ENCODE data around the gene EPB41L1. TPM values are rescaled to one million over a fixed set of nuclear protein-coding genes. Genes with fewer than 3 reads are reported as not detected.
A peak's percentile ranks its signal among the peaks of the same experiment; 100 is the strongest.

The EPB41L1 gene
- total RNA-seq (2014; rRNA removed; shearing (Covaris generic)) = 6.0 and 9.8 TPM in 2 replicates
- 26.8 and 39.1 TPM in 2 replicates for polyA plus RNA-seq (2015; cell fraction: cytosol; rRNA removed)
- polyA plus RNA-seq (2015; cell fraction: nucleus; rRNA removed) = 7.1 and 7.6 TPM in 2 replicates

DNA sequence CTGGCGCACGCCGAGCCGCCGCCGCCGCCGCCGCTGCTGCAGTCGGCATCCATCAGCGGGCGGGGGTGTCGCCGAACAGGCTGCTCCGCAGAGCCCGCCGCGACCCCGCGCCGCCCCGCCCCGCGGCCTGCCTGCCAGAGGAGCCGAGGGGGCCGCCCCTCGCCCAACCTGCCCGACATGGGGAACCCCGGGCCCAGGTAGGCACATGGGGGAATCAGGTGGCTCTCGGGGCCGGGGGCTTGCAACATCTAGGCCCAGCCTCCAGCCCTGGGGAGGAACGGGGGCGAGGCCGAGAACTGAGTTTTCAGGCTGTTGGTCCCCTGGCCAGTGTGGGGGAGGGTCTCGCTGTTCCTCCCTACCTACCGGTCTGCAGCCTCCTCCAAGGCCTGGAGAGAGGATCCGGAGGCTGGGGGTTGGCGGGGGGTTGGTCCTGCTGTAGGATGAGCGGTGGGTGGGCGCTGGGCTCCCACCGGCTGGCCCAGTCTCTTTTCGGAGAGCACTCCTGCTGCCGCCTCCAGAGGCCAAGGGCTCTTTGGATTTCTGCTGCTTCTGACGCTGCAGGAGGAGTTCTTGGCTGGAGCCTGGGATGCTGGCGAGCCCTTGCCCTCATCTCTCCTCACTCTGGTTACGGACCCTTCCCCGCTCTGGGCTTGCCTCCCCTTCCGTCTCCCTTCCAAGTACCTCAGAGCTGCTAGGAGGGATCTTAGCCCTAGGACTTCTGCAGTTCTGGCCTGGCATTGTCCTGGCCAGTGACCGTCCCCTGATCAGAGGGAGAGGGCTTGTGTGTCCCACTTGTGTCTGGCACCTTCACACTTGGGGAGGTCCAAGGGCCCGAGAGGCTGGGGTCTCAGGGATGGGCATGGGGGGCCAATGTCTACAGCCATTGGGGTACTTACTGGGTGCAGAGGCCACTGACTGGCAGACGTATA, at the start of gene EPB41L1:
TSS of gene EPB41L1 (plus strand) at position 41 of the 929 bp plus-strand sequence. CDS start 19,038 bp downstream, outside the sequence.
- in situ Hi-C loops (cut with HindIII; ENCODE audit: low pct_unique_long_range_greater_than_20kb, low sequenced_read_pairs) = no loop called here
- no peak for DNase-seq (ENCODE audit: low read depth, low spot score)

DNA sequence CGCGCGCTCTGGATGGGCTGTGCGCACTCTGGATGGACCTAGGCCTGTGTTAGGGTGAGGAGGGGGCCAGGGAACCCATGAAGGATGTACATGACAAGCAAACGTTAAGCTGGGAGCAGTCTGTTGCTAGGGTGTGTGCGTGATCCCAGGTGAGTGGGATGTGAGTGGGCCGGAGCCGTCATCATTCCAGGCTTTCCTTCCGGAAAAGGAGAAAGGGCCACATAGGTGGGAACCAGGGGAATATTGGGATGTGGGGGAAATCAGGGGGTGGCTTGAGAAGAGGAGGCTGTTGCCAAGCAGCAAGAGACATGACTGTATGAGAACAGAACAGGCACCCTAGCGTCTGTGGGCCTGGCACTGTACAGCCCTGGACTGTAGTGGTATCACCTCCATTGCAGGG, 49.7 kb upstream of the EPB41L1 start:
- in situ Hi-C loops (cut with HindIII; ENCODE audit: low pct_unique_long_range_greater_than_20kb, low sequenced_read_pairs) = no loop called here

DNA sequence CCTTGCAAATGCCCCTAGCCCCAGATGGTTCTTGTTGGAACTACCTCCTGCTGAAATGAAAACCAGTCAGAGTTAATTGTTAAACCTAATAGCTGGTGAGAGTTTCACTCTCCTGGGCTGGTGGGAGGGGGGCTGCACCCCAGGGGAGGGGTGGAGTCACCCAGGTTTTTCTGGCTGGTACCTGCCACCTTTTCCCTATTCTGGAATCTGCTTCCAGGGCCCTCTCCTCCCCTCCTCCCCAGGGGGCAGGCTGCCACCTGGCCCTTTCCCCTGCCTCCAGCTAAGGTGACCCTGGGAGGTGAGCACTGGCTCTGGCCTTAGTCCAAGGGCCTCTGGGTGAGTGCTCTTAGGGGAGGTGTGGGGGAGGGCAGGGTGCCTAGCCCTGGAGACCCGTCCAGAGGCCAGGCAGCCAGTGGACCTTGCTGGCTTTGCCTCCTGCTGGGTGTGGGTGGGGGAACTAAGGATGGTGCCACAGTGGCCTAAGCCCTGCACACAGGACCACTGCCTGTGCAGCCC, 48.8 kb upstream of the EPB41L1 start:
- DNase-seq (ENCODE audit: low read depth, low spot score) = no peak
- in situ Hi-C loops (cut with HindIII; ENCODE audit: low pct_unique_long_range_greater_than_20kb, low sequenced_read_pairs) = no loop called here

More for the DNA sequence above, 49.7 kb upstream of the EPB41L1 start:
- DNase-seq (ENCODE audit: low read depth, low spot score) = no peak

DNA sequence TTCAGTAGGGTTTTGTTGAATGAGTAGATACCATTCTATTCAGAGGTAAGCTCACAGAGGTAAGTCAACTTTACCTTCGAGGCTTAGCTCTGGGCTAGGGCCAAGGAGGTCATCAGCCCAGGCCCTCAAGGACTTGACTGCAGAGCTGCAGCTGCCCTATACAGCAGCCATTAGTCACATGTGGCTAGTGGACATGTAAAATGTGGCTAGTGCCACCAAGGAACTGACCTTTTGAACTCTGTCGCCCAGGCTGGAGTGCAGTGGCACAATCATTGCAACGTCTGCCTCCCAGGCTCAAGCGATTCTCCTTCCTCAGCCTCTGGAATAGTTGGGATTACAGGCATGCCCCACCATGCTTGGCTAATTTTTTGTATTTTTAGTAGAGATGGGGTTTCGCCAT, 47.9 kb upstream of the EPB41L1 start:
- no peak for DNase-seq (ENCODE audit: low read depth, low spot score)
- in situ Hi-C loops (cut with HindIII; ENCODE audit: low pct_unique_long_range_greater_than_20kb, low sequenced_read_pairs) = no loop called here

DNA sequence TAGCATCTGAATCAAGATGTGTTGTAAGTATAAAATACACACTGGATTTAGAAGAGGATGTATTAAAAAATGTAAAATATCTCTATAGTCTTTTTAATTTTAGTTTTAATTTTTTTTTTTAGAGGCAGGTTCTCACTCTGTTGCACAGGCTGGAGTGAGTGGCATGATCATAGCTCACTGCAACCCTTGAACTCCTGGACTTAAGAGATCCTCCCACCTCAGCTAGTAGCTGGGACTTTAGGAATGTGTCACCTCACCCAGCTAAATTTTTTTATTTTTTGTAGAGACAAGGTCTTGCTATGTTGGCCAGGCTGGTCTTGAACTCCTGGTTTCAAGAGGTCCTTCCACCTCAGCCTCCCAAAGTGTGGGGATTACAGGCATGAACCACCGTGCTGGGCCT, 46.7 kb upstream of the EPB41L1 start:
- DNase-seq (ENCODE audit: low read depth, low spot score) = no peak
- in situ Hi-C loops (cut with HindIII; ENCODE audit: low pct_unique_long_range_greater_than_20kb, low sequenced_read_pairs) = no loop called here

DNA sequence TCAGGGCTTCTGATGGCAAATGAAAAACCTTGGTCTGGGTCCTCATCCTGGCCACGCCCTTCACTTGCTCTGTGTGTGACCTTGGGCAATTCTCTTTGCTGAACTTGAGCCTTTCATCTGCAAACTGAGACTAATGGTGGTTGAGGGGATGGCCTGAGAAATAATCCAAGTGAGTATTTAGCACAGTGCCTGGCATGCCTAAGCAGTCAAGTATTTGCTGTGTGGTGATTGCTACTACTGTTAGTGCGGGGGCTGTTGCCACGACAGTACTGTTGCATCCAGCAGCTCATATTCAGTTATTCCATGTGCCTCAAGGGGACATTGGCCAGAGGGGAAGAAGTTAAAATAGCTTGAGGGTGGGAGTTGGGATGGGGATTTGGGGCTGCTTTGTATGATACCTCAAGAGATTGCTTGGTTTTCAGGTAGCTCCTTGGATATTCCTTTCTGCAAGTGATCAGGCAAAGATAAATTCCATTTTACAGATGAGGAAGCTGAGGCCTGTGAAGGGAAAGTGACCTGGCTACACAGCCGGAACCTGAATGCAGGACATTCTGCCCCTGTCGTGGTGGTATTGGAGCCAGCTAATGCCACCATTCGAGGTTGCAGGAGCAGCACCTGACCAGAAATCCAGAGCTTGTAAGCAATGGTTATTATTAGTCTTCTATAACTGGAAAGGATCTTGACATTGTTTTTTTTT, 45.1 kb upstream of the EPB41L1 start:
- in situ Hi-C loops (cut with HindIII; ENCODE audit: low pct_unique_long_range_greater_than_20kb, low sequenced_read_pairs) = no loop called here

DNA sequence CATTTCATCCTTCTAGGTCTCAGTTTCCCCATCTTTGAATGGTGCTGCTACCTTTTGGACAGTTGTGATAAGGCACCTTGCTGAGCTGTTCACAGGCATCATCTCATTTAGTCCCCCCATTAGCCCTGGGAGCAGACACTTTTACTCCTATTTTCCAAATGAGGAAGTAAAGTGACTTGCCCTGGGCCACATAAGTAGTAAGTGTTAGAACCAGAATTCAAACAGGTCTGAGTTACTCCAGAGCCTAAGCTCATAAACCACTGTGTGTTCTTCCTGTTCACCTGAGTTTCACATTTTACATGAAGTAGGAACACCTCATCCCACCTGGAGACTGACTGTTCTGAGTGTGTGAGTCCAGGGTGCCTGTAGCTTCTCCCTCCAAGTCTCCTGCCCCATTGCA, 43.5 kb upstream of the EPB41L1 start:
- in situ Hi-C loops (cut with HindIII; ENCODE audit: low pct_unique_long_range_greater_than_20kb, low sequenced_read_pairs) = no loop called here
- no peak for DNase-seq (ENCODE audit: low read depth, low spot score)

More for the DNA sequence above, 45.1 kb upstream of the EPB41L1 start:
- DNase-seq (ENCODE audit: low read depth, low spot score) = no peak

DNA sequence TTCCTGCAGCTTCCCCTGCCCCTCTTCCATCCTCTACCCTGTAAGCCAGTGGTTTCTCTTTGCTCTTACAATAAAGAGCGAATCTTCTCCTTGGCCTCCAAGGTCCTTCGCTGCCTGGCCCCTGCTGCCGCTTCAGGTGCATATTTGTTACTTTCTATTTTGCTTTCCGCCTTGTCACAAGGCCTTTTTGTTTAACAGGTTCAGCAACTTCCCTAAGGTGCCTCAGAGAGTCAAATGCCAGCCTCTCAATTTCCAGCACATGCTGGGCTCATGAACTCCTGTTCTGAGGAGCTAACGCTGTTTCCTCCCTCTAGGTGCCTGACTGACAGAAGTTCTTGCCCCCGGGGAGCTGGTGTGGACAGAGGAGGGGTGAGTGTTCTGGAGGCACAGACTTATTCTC, 42.4 kb upstream of the EPB41L1 start:
- DNase-seq (ENCODE audit: low read depth, low spot score) = no peak
- in situ Hi-C loops (cut with HindIII; ENCODE audit: low pct_unique_long_range_greater_than_20kb, low sequenced_read_pairs) = no loop called here

DNA sequence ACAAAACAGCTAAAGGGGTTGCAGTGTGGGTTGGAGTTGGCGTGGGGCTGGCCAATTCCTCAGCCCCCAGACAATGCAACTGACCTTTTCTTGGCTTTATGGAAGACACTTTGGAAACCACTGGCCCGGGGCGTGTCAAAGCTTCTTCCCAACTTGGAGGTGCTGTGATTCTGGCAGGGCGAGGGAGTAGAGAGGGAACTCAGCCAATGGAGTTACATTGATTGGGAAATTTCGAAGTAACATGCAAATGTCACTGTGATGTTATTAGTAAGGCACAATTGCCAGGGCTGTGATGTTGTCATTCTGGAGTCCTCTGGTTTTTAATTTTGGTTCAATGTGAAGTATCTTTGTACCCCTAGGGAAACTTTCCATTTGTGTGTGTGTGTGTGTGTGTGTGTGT, 41.5 kb upstream of the EPB41L1 start:
- no peak for DNase-seq (ENCODE audit: low read depth, low spot score)
- in situ Hi-C loops (cut with HindIII; ENCODE audit: low pct_unique_long_range_greater_than_20kb, low sequenced_read_pairs) = no loop called here

DNA sequence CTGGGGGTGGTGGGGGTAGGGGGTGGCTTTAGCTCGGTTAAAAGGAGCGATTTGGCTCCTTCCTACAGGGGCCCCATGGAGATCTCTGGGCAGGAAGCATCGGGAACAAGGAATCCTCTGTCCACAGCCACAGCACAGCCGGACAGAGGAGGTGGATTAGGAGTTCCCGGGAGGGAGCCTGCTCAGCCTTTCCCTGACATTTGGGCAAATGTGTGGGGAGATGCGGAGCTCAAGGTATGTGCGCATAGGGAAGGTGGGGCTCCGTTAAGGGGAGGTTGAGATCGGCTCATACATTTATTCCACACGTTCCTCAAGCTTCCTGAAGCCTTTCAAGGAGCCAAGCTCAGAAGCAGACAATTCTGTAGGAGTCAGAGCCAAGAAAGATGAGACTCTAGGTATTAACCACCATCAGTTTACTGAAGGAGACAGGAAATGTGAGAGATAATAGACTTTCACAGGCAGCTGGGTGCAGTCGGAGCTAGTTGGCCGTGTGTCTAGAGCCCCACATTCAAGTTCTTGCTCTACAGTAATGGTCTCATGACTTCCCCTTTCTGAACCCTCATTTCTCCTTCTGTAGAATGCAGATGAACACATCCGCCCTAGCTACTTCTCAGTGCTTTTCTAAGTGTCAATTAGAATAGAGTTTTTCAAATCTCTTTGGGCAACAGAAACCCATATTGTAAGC, 40.8 kb upstream of the EPB41L1 start:
- in situ Hi-C loops (cut with HindIII; ENCODE audit: low pct_unique_long_range_greater_than_20kb, low sequenced_read_pairs) = no loop called here
- peak; percentile 74 for DNase-seq (ENCODE audit: low read depth, low spot score)

DNA sequence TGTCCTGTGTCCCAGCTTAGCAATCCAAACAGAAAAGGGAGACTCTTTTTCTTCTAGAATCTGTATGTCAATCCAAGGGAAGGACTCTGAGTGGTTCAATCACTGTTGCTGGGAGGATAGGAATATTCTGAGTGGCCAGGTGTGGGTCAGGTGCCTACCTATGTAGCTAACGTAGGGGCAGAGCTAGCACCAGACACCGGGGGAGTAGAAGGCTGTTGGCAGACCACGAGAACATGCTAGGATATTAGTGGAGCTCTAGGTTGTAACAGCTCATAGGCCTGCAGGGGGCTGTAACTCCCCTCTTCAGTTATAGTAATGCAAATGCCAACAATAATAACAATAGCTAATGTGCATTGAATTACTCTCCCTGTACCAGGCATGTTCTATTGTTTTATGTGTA, 39.8 kb upstream of the EPB41L1 start:
- DNase-seq (ENCODE audit: low read depth, low spot score) = no peak
- in situ Hi-C loops (cut with HindIII; ENCODE audit: low pct_unique_long_range_greater_than_20kb, low sequenced_read_pairs) = no loop called here

DNA sequence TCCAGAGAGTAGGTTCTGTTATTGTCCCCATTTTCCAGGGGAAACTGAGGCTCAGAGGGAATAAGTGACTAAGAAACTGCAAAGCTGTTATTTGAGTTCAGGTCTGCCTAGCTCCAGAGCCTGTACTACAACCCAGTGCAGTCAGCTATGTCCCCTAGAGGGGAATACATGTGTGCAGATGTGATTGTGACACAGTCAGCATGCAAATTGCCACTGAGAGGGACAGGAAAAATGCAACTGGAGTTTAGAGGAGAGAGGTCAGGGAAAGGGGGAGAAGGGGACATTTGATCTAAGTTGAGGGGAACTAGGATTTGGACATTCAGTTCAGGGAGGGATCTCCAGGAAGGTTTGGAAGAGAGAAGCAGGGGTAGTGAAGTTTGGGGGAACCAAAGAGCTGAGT, 38.6 kb upstream of the EPB41L1 start:
- no peak for DNase-seq (ENCODE audit: low read depth, low spot score)
- in situ Hi-C loops (cut with HindIII; ENCODE audit: low pct_unique_long_range_greater_than_20kb, low sequenced_read_pairs) = no loop called here

DNA sequence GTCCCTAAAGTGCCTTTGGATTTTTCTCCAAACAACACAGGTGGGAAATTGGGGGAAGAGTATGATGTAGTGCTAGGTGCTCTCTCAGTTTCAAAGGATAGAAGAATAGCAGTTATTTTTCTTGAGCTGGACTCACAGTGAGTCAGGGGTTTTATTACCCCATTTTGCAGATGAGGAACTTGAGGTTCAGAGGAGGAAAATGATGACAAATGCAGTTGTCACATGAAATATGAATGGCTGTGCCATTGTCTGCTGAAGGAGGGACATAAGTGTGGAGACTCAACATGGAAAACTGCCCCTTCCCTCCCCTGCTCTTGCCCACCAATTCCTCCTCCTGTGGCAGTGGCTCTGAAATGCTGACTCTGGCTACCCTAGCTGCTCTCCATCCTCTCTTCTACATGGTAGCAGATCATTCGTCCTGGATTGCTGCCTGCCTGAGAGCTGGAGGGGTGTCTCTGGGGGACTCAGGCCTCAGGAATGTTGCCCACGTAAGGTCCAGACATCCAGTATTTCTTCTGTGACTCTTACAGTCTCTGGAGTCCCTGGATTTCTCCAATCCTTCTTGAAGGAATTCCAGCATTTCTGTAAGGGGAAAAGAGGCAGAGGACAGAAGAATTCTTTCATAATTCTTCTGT, 37.6 kb upstream of the EPB41L1 start:
- no peak for DNase-seq (ENCODE audit: low read depth, low spot score)
- in situ Hi-C loops (cut with HindIII; ENCODE audit: low pct_unique_long_range_greater_than_20kb, low sequenced_read_pairs) = no loop called here

DNA sequence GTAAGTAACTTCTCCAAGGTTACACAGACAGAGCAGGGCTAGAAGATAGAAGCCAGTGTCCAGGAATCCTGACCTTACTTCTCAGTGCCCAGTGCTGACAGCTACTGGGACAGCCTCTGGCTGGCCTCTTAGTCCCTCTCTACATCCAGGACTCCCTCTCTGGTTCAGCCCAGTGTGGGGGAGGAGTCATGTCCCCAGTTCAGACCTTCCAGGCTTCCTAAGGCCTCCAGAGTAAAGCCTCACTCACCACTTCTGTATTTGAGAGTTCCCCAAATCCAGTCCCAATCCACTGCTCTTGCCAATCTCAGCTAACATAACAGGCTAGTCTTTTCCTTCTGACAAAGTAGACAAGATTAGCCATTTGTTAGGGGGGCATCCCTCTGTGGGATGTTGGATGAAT, 36.9 kb upstream of the EPB41L1 start:
- in situ Hi-C loops (cut with HindIII; ENCODE audit: low pct_unique_long_range_greater_than_20kb, low sequenced_read_pairs) = no loop called here
- no peak for DNase-seq (ENCODE audit: low read depth, low spot score)

DNA sequence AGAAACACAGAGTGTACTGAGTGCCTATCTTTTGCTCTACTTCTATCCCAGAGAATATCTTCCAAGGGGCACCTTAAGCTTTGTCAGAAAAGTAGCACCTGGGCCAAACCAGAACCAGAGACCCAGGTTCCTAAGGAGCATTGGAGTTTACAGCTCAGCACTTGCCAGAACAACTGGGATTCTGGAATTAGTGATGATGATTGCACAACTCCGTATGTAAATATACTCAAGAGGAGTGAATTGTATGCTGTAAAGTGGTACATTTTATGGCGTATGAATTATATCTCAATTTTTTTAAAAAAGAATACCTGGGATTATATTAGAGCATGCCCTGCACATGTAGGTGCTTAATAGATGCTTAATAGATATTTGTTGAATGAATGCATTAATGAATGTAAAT, 36.2 kb upstream of the EPB41L1 start:
- DNase-seq (ENCODE audit: low read depth, low spot score) = no peak
- in situ Hi-C loops (cut with HindIII; ENCODE audit: low pct_unique_long_range_greater_than_20kb, low sequenced_read_pairs) = no loop called here

DNA sequence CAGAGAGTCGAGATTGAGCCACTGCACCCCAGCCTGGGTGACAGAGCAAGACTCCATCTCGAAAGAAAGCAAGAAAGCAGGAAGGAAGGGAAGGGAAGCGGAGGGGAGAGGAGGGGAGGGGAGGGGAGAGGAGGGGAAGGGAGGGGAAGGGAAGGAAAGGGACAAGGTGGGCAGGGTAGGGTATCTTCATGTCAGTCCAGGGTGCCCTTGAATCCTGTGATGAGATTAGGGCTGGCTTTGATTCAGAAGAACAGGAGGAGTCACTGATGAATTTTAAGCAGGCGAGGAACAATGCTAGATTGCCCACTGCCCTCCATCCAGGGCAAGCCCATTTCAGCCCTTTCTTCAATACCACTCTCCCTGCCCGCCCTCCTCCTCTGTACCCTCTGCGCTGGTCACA, 35.0 kb upstream of the EPB41L1 start:
- no peak for DNase-seq (ENCODE audit: low read depth, low spot score)
- in situ Hi-C loops (cut with HindIII; ENCODE audit: low pct_unique_long_range_greater_than_20kb, low sequenced_read_pairs) = no loop called here

DNA sequence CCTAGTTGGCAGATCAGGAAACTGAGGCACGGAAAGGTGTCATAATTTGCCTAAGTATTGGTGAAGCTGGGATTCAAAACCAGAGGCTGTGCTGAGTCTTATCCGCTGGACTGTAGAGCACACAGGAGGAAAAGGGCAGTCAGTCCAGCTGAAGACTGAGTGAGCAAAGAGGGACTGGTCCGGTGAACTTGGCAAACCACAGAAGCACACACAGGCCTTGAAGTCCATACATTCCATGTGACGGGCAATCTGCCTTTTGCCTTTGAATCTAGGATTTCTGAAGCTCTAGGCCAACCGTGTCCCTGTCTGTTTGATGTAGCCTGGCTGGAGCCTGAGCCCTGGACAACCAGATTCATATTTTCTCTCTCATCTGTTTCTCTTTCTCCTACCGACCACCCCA, 34.3 kb upstream of the EPB41L1 start:
- DNase-seq (ENCODE audit: low read depth, low spot score) = no peak
- in situ Hi-C loops (cut with HindIII; ENCODE audit: low pct_unique_long_range_greater_than_20kb, low sequenced_read_pairs) = no loop called here
